Endothelial cell (in vitro differentiated cells): ENCODE results near the gene C17orf113. TPM values are rescaled to one million over a fixed set of nuclear protein-coding genes. Genes with fewer than 3 reads are reported as not detected.
"Not testable (repeated sequence)": the region's sequence is repeated elsewhere in the genome, so short reads cannot be mapped to it uniquely, and the experiment has no call there.

Source experiments
- DNase-seq: peaks from one replicate; pipeline ENCODE4 v3.0.0; 2021; ENCODE audit warnings: low spot score
- H3K27ac Mint-ChIP-seq: one replicate; pipeline ENCODE4 v1.8.0; 2021; ENCODE audit warnings: mixed read lengths, inconsistent platforms; ENCODE audit not compliant: unreplicated experiment
- H3K27me3 Mint-ChIP-seq: one replicate; pipeline ENCODE4 v1.8.0; 2021; ENCODE audit warnings: mild to moderate bottlenecking, moderate library complexity, mixed read lengths, inconsistent platforms; ENCODE audit not compliant: unreplicated experiment
- H3K36me3 Mint-ChIP-seq: one replicate; pipeline ENCODE4 v1.8.0; 2021; ENCODE audit warnings: mild to moderate bottlenecking, low read depth, mixed read lengths, inconsistent platforms; ENCODE audit not compliant: unreplicated experiment
- H3K4me1 Mint-ChIP-seq: one replicate; pipeline ENCODE4 v1.8.0; 2021; ENCODE audit warnings: mild to moderate bottlenecking, mixed read lengths, inconsistent platforms; ENCODE audit not compliant: unreplicated experiment
- H3K4me3 Mint-ChIP-seq: one replicate; pipeline ENCODE4 v1.8.0; 2021; ENCODE audit warnings: mild to moderate bottlenecking, mixed read lengths, inconsistent platforms; ENCODE audit not compliant: unreplicated experiment
- H3K9me3 Mint-ChIP-seq: one replicate; pipeline ENCODE4 v1.8.0; 2021; ENCODE audit warnings: mixed read lengths, inconsistent platforms; ENCODE audit not compliant: unreplicated experiment
- CTCF ChIP-seq: fragments of 200-600 bp; sonication (generic); IDR thresholded peaks from one replicate; pipeline ENCODE4 v1.5.0; 2021; ENCODE audit warnings: antibody characterized with exemption; ENCODE audit not compliant: unreplicated experiment
- total RNA-seq: library from RNA; stranded (reverse); fragmentation: NEBNext Ultra II Directional; extraction: Animal tissue kit (Norgen Biotek cat#: 25700); gene quantifications from one replicate; pipeline ENCODE4 v1.2.1, GENCODE V29; 2021; ENCODE audit not compliant: unreplicated experiment

Gene C17orf113
- total RNA-seq, 1 donor from 2014 or later, result 1.6 TPM

GRCh38 chr17:42017866-42018200 is 32.6 kb downstream of the C17orf113 start:
- Mint-ChIP-seq H3K9me3 (no peaks in the 10 kb centered on the region), H3K4me1 (peaks cover 50% of the 10 kb centered on the region)

GRCh38 chr17:42016941-42017865 is 33.2 kb downstream of the C17orf113 start, which contains the start of gene DNAJC7:
DNAJC7 (minus strand) TSS chr17:42017439; CDS start chr17:42017416, 23 bp downstream.
- peaks cover 32% of the 10 kb centered on the region for H3K27me3 Mint-ChIP-seq
- TF ChIP-seq CTCF, result no peak
- H3K27ac Mint-ChIP-seq, result peak within 1 kb of the TSS; percentile 100
- H3K4me1 Mint-ChIP-seq, result peaks cover 48% of the 10 kb centered on the region
- H3K4me3 Mint-ChIP-seq, result peak within 1 kb of the TSS; percentile 100
- peak; percentile 84 for DNase-seq
- no peaks in the 10 kb centered on the region for H3K9me3 Mint-ChIP-seq
- peaks cover 18% of the 10 kb centered on the region for H3K36me3 Mint-ChIP-seq

More at GRCh38 chr17:42017866-42018200, 32.6 kb downstream of the C17orf113 start:
- Mint-ChIP-seq H3K27me3 (peaks cover 32% of the 10 kb centered on the region), H3K27ac (peak overlapping the region; percentile 100), H3K4me3 (peak overlapping the region; percentile 100), H3K36me3 (peaks cover 22% of the 10 kb centered on the region)
- DNase-seq, result no peak
- TF ChIP-seq CTCF, result no peak

- no peak for DNase-seq
- peaks cover 27% of the 10 kb centered on the region for H3K27me3 Mint-ChIP-seq
- H3K36me3 Mint-ChIP-seq, result peaks cover 13% of the 10 kb centered on the region
- peaks cover 52% of the 10 kb centered on the region for H3K4me1 Mint-ChIP-seq
- no peak for TF ChIP-seq CTCF
- no peaks in the 10 kb centered on the region for H3K9me3 Mint-ChIP-seq
- peak overlapping the region; percentile 100 for H3K4me3 Mint-ChIP-seq
- peak overlapping the region; percentile 100 for H3K27ac Mint-ChIP-seq
Observed at GRCh38 chr17:42016411-42016831, 34.0 kb downstream of the C17orf113 start.

- Mint-ChIP-seq H3K27me3 (peaks cover 14% of the 10 kb centered on the region), H3K27ac (peak overlapping the region; percentile 59), H3K4me1 (peaks cover 34% of the 10 kb centered on the region)
- H3K36me3 Mint-ChIP-seq, H3K4me3 Mint-ChIP-seq, H3K9me3 Mint-ChIP-seq, DNase-seq: not testable (repeated sequence)
Observed at GRCh38 chr17:42013740-42014139, 36.7 kb downstream of the C17orf113 start.

GRCh38 chr17:42012363-42012762 is 38.0 kb downstream of the C17orf113 start:
- H3K36me3 Mint-ChIP-seq, DNase-seq, H3K9me3 Mint-ChIP-seq, H3K4me3 Mint-ChIP-seq, H3K27ac Mint-ChIP-seq: not testable (repeated sequence)
- Mint-ChIP-seq H3K4me1 (peaks cover 26% of the 10 kb centered on the region), H3K27me3 (peaks cover 11% of the 10 kb centered on the region)
